Muscle of arm (tissue), 12 donors: ENCODE data around the gene NPIPB6. TPM values are rescaled to one million over a fixed set of nuclear protein-coding genes. Genes with fewer than 3 reads are reported as not detected.

Experiments
- DNase-seq: peaks from one replicate; pipeline ENCODE4 v3.0.0-alpha.2; 2013
- polyA plus RNA-seq, 12 donors: library from polyadenylated mRNA; unstranded; fragments of 120-200 nt; gene quantifications; one replicate each; pipeline ENCODE4 v1.2.1, GENCODE V29; 2013; ENCODE audit not compliant: insufficient read length in 12 of 12

NPIPB6 gene
- polyA plus RNA-seq, 12 donors: 0.34 to 2.9 (median 1.0) TPM; not detected in 2

GRCh38 chr16:28298511-28298878, 64.8 kb downstream of the NPIPB6 start:
- DNase-seq: no peak

- DNase-seq: no peak
These were observed 65.4 kb downstream of the NPIPB6 start for GRCh38 chr16:28297784-28298510.

- no peak for DNase-seq
These were observed 66.0 kb downstream of the NPIPB6 start for GRCh38 chr16:28297308-28297707.

DNA sequence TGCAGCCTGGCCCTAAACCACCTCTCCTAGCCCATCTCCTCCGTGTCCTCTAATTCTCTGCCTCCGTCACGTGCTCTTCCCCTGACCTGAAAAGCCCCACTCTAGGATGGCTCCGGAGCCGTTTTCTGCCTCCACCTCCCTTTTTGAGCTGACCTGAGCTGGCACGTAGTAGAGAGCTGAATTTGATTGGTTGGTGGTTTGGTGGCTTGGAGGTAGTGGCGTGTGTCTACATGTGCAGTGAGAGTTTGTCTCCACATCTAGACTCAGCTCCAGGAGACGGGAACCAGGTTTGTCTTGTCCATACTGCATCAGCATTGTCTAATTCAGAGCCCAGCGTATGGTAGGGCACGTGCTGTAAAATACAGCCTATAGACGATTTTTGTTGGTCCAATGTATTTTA, 68.0 kb downstream of the NPIPB6 start:
- DNase-seq: no peak

- DNase-seq: no peak
These were observed 69.1 kb downstream of the NPIPB6 start for GRCh38 chr16:28294201-28294600.

GRCh38 chr16:28293601-28293960, 69.7 kb downstream of the NPIPB6 start:
- DNase-seq: no peak

GRCh38 chr16:28292731-28293600, 70.3 kb downstream of the NPIPB6 start:
- DNase-seq: no peak

Other genes with a start within 250 kb of the NPIPB6 start
- gene XPO6, start 151.5 kb downstream of the NPIPB6 start, polyA plus RNA-seq: 10 to 100 TPM in 11 of 12 donors, not detected in 1; 48.1 to 88.9 (median 55.7) TPM
- gene SBK1, start 71.0 kb downstream of the NPIPB6 start, polyA plus RNA-seq: 10 to 100 TPM in 10 of 12 donors, 1 to 10 TPM in 1, not detected in 1; 8.4 to 26.3 (median 15.9) TPM
- gene EIF3CL, start 40.3 kb upstream of the NPIPB6 start, polyA plus RNA-seq: 100 to 1,000 TPM in 2 of 12 donors, 10 to 100 TPM in 9, not detected in 1; 34.5 to 151 (median 79.1) TPM
- gene NPIPB7, start 108.8 kb upstream of the NPIPB6 start, polyA plus RNA-seq: under 1 TPM in 7 of 12 donors, not detected in 5; 0.11 to 0.52 (median 0.27) TPM
- 10 to 100 TPM in 11 of 12 donors, not detected in 1; 13.0 to 73.2 (median 14.1) TPM for gene CLN3, start 128.6 kb upstream of the NPIPB6 start, polyA plus RNA-seq
- gene APOBR, start 131.1 kb upstream of the NPIPB6 start, polyA plus RNA-seq: 1 to 10 TPM in 2 of 12 donors, under 1 TPM in 9, not detected in 1; 0.40 to 5.0 (median 0.58) TPM
- not detected for gene IL27, start 143.3 kb upstream of the NPIPB6 start, polyA plus RNA-seq
- 10 to 100 TPM in 11 of 12 donors, not detected in 1; 23.0 to 68.0 (median 31.1) TPM for gene NUPR1, start 175.5 kb upstream of the NPIPB6 start, polyA plus RNA-seq
- 10 to 100 TPM in 10 of 12 donors, 1 to 10 TPM in 1, not detected in 1; 8.4 to 26.0 (median 14.8) TPM for gene SGF29, start 190.4 kb upstream of the NPIPB6 start, polyA plus RNA-seq
- gene SULT1A2, start 233.5 kb upstream of the NPIPB6 start, polyA plus RNA-seq: 1 to 10 TPM in 1 of 12 donors, under 1 TPM in 9, not detected in 2; 0.39 to 1.1 (median 0.64) TPM
- gene SULT1A1, start 246.5 kb upstream of the NPIPB6 start, polyA plus RNA-seq: 10 to 100 TPM in 6 of 12 donors, 1 to 10 TPM in 5, not detected in 1; 5.4 to 21.7 (median 11.2) TPM